HG03060 (cell line): Measurements from ENCODE around the gene PRRC2B.
"Not testable (repeated sequence)": the region's sequence is repeated elsewhere in the genome, so short reads cannot be mapped to it uniquely, and the experiment has no call there.

Experiments used
- ATAC-seq: cut with Tn5 transposase; IDR thresholded peaks from one replicate; pipeline ENCODE4 v1.9.1; 2021; ENCODE audit warnings: low read depth, moderate number of reproducible peaks; ENCODE audit not compliant: unreplicated experiment

PRRC2B gene

GRCh38 chr9:131467214-131467935 is 73.5 kb downstream of the PRRC2B start:
- no peak for ATAC-seq

GRCh38 chr9:131468031-131468430 is 74.1 kb downstream of the PRRC2B start:
- ATAC-seq: no peak

GRCh38 chr9:131469356-131469755 is 75.5 kb downstream of the PRRC2B start:
- ATAC-seq: no peak

- ATAC-seq: no peak
These were observed 76.1 kb downstream of the PRRC2B start for GRCh38 chr9:131469951-131470350.

DNA sequence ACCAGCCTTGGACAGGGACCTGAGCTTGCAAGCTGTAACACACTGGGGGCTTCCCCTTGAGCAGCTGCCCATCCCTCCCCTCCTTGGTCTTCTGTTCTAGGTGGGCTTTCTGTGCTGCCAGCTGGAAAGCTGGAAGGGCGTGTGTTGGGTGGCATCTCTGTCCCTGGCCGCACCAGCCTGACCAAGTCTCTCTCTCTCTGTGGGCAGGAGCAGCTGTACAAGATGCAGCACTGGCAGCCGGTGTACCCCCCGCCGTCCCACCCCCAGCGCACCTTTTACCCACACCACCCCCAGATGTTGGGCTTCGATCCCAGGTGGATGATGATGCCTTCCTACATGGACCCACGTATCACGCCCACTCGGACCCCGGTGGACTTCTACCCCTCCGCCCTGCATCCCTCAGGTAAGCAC is 76.7 kb downstream of the PRRC2B start:
- ATAC-seq: no peak

DNA sequence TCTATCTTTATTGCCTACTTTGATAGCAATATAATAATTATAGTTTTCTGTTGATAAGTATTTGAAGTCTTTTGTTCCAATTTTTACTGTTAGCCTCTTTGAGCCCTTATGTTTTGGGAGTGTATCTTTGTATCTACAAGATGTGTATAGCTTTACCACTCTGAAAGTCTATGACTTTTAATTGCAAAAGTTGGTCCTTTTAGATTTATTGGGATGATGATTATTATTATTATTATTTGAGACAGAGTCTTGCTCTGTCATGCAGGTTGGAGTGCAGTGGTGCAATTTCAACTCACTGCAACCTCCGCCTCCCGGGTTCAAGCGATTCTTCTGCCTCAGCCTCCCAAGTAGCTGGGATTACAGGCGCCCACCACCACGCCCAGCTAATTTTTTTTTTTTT is 78.2 kb downstream of the PRRC2B start:
- ATAC-seq: not testable (repeated sequence)

DNA sequence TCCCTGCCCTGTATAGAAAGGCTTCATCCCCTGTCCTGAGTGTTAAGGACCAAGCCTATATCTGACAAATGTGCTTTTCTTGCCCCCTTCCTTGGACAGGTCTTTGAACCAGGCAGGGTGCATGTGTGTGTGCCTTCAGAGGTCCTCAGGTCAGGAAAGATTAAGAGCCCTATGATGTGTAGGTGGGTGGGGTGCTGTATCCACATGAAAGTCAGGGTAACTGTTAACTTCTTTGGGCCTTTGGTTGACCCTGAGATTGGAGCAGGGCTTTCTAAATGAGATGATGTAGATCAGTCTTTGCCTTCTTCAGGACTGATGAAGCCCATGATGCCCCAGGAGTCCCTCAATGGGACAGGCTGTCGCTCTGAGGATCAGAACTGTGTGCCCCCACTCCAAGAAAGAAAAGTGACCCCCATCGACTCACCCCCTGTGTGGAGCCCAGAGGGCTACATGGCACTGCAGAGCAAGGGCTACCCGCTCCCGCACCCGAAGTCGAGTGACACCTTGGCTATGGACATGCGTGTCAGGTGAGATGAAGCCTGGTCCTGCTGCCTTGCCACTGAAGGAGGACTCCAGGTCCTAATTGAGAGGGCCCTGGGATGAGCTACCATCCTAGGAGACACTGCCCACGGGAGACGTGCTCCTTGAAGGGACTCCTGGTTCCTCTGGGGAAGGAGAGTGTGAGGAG is 79.5 kb downstream of the PRRC2B start:
- no peak for ATAC-seq

GRCh38 chr9:131473891-131474290 is 80.0 kb downstream of the PRRC2B start:
- ATAC-seq: no peak

- no peak for ATAC-seq
These were observed 80.8 kb downstream of the PRRC2B start for GRCh38 chr9:131474711-131475110.

- no peak for ATAC-seq
These were observed 81.4 kb downstream of the PRRC2B start for GRCh38 chr9:131475111-131475955.

DNA sequence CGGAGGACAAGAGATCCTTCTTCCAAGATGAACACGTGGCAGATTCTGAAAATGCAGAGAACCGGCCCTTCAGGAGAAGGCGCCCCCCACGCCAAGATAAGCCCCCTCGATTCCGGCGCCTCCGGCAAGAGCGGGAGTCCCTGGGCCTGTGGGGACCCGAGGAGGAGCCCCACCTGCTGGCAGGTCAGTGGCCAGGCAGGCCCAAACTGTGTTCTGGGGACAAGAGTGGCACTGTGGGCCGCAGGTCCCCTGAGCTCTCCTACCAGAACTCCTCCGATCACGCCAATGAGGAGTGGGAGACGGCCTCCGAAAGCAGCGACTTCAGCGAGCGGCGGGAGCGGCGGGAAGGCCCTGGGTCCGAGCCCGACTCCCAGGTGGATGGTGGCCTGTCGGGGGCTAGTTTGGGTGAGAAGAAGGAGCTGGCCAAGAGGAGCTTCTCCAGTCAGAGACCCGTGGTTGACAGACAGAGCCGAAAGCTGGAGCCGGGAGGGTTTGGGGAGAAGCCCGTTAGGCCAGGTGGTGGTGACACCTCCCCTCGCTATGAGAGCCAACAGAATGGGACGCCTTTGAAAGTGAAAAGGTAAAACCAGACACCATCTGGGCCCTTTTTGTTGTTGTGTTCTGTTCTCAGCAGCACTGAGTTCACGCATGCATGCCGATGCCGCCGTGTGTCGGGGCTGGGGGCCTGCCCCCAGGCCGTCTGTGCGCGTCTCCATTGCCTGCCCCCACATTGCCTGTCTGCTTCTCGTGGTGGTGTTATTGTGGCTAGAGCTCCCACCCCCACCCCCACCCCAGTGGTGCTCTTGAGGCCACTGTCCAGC is 82.3 kb downstream of the PRRC2B start:
- ATAC-seq: no peak

- ATAC-seq: no peak
These were observed 83.0 kb downstream of the PRRC2B start for GRCh38 chr9:131476777-131477345.

DNA sequence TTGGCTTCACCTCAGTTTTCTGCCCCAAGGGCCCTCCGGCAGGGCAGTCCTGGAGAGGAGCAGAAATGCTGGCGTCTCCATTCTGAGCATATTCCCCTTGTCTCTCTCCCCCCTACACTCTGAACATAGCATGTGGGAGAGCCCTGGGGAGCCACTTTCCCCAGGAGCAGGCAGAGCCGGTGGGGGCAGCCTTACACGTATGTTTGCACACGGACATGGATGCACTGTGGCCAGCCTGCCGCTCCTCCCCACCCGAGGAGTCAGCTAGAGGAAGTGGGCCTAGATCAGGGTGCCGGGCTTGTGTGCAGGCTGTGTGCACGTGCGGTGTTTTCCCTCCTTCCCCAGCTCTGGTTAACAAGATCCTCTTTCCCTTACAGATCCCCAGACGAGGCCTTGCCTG is 83.5 kb downstream of the PRRC2B start:
- ATAC-seq: no peak

DNA sequence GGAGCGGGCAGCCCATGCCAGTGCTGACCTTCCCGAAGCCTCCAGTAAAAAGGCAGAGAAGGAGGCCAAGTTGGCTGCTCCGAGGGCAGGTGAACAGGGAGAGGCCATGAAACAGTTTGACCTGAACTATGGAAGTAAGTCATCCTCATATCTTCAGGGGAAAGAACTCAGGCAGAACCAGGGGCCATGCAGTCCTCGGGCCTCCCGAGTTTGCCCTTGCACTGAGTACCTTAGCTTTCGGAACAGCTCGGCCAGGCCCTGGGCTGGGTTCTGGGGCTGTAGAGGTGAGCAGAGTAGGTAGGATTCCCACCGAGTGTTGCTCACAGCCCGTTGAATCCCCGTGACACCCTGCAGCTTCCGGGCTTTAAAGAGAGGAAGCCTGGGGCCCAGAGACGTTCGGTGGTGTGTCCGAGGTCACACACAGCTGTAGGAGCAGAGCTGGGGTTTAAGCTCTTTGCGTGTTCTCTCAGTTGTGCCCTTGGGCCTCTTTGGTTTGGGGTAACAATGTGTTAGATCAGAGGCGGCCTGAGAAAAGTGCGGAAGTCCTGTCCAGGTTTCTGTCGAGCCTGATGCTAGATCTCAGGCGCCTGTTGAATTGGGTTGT is 84.0 kb downstream of the PRRC2B start:
- ATAC-seq: no peak

DNA sequence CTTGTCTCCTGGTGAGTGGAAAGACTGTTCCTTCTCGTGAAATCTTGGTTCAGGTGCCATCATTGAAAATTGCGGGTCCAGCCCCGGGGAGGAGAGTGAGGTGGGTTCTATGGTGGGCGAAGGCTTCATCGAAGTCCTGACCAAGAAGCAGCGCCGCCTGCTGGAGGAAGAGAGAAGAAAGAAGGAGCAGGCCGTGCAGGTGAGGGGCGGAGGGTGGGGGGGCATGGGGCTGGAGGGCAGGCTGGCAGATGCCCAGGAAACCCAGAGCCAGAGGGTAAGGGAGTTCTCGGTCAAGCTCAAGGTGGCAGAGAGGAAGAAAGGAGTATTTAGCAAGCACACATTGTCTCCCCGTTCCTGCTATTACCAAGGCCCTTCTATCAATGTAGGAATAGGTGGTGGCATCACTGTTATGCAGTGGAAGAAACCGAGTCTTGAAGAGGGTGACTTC is 84.6 kb downstream of the PRRC2B start:
- no peak for ATAC-seq

GRCh38 chr9:131478911-131479310 is 85.0 kb downstream of the PRRC2B start:
- ATAC-seq: no peak

- no peak for ATAC-seq
These were observed 86.4 kb downstream of the PRRC2B start for GRCh38 chr9:131480258-131480657.

- ATAC-seq: no peak
These were observed 87.8 kb downstream of the PRRC2B start for GRCh38 chr9:131481441-131482342.
